ENCODE results near the gene LZTFL1.

The LZTFL1 gene

DNA sequence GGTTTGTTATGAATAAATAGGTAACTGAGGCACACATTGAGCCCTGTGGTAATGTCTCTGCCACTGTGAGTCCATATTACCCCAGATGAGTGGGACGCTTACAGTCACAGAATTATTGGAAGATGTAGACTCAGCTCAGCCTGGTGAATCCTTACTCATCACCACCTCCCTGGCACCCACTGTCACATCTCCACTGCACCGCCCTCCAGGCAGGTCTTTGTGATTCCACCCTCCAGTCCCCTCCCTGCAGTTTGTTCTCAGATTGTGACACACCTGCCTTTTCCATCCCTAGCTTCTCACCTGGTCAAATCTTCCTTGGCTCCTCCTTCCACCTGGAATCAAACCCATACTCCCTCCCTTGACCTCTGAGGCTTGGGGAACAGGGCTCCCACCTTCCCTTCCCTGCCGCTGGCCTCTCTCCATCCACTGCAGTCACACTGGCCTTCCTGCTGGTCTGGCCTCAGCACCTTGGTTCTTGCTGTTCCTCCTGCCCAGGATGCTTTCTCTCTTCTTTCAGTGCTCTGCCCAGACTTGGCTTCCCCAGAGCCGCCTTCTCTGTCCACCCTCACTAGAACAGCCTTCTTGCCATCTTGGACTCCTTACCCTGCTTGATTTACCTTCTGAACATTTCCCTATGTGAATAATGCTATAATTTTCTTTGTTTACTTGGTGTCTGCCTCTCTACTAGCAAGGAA is 55.0 kb downstream of the LZTFL1 start:
- DNase-seq: peak in 3 of 56 donors; percentile 15 to 27 (median 18)

DNA sequence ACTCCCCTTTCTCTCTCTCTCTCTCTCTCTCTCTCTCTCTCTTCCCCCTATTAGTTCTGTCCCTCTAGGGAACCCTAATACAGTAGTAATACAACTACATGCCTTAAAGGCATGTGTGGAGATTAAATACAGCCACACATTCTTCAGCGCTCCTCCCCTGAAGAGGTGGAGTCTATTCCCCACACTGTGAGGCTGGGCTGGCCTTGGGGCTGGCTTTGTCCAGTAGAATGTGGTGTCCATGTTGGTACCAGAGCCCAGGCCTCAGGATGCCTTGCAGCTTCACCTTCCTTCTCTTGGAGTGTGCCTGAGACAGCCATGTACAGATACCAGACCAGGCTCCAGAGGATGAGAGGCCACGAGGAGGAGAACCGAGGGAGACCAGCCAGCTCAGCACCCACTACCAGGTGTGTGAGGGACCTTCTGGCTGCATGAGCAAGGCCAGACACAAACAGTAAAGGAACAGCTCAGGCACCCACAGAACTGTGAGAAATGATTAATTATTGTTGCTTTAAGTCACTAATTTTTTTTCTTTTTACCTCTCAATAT is 56.2 kb downstream of the LZTFL1 start:
- no peak for DNase-seq

DNA sequence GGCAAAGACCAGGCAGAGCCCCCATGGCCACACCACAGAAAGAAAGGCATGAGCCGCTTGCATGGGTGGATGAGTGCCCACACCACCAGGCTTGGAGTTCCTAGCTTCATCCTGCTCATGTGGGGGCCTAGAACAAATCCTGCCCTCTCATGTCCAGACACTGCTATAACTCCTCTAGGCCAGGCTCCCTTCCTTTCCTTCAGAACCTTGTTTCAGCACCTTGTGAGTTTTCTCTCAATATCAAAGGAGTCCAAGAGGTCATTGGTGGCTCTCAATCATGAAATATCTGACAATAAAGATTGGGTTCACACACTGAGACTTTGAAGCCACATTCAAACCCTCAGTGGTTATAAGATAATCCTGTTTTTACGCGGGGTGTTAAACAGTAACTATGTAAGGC is 58.3 kb downstream of the LZTFL1 start:
- no peak for DNase-seq

DNA sequence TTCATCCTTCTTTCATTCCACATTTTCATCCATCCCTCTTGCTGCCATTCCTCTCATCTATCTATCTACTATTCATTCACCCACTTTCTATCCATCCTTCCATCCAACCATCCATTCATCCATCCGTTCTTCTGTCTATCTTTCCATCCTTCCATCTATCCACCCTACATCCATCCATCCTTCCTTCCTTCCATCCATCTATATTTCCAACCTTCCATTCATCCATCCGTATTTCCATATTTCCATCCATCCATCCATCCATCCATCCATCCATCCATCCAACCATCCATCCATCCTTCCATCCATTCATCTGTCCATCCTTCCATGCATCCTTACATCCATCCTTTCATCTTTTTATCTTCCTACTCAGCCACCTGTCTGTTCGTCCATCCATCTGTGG is 59.5 kb downstream of the LZTFL1 start:
- no peak for DNase-seq

DNA sequence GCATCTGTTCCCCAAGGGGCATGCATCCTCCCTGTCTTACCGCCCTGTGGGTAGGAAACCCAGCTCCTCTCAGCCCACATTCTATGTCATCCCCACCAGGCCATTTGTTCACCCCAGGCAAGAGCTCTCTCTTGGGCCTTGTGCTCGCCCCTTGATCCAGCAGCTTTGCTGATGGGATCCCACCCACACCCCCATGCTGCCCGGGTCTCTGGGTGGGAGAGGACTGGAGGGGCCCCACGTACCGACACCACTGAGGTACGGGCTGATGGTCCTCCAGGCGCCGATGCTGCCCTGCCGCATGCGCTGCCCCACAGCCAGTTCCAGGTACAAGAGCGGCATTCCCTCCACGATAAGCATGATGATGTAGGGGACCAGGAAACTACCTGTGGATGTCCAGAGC is 60.1 kb downstream of the LZTFL1 start:
- DNase-seq: no peak

DNA sequence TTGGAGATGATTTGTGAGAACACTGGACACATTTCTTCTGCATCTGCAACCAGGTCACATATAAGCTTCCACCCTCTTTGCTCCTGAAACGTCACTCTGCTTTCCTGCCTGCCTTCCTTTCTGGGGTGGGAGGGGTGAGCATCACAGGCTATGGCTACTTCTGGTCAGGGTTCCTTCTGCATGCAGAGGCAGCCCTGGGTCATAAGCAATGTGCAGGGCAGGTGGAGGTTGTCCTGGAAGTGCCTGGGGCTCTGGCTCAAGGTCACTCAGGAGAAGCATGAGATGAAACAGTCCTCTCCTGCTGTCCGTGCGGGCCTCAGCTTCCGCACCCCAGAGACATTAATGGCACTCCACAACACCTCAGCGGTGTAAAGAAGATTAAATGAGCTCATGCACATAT is 60.6 kb downstream of the LZTFL1 start:
- DNase-seq: no peak

DNA sequence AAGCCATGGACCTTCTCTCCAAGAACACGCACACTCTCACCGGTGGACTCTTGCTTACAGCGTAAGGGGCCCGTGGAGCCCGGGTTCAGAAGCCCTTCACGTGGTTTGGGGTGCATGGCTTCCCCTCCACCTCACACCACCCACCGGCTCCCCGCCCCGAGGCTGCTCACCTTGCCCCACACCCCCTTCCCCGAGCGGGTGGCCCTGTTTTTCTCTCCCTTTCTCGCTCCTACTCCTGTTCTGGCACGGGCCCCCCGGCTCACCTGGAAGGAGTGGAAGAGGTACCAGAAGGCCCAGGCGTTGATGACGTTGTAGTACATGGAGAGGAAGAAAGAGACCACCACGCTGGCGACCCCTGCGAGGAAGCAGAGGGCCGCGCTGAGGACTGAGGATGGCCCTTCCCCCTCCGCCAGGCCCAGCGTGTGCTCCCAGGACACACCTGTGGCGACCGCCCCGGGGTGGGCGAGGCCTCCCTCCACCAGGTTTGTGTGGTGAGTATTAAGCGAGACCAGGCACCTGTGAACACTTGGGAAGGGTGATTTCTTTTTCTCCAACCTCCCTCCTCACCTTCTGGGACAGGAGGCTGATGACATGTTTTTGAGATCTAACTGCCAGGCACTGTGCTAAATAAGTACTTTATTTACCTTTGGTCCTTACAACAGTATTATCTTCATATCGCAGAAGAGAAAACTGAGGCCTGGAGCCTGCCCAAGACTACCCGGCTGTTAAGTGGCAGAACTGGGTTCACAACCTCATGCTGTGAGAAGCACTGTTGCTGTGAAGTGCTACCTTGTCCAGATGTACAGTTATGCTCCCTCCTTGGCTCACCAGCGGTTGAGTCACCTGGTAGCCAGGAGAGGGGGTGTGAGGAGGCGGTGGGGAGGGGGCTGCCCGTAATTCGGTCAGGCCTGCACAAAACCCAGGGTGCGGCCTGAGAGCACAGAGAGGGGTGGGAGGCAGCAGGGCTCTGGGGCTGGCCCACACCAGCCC is 61.9 kb downstream of the LZTFL1 start:
- DNase-seq: no peak

DNA sequence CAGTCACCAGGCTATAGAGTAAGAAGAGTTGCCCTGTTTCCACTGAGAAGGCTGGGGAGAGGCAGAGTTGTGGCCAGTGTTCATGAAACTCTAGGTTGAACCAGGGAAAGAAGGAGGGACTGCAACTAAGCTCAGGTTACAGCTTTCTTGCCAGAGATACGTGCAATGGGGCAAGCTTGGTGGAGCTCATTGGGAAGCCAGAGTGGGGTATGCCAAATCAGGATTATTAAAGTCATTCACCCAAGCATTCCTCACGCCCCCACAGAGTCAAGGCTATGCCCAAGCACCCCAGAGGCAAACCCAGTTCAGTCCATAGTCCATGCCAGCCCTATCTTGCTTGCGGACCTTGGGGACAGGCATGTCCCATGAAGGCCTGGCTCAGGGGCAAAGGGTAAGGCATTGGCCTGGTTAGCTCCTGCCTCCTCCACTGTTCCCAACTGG is 63.1 kb downstream of the LZTFL1 start:
- DNase-seq: no peak

DNA sequence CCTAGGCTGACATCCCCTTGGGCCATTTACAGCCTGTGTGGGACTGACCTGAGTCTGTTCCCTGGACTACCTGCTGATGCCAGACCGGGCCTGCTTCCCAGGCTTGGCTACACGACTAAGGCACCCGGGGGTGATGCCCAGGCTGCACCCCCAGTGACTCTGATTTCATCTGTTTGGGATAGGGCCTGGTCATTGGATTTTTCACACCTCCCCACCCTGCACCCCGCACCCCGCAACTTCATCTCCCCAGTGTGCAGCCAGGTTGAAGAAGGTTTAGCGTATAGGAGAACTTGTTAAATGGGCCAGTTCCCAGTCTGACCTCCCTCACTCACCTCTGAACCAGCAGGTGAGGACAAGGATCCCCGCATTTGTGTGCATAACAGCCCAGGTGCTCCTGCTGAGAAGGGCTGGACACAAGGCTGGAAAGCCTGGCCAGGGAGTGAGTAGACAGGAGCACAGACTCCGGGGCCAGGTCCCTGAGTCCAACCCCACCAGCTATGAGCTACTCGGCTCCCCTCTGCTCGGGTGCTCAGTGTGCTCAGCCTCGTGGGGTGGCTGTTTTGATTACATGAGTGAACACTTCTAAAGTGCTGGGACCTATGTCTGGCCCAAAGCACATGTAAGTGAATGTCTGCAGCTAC is 64.1 kb downstream of the LZTFL1 start:
- no peak for DNase-seq

DNA sequence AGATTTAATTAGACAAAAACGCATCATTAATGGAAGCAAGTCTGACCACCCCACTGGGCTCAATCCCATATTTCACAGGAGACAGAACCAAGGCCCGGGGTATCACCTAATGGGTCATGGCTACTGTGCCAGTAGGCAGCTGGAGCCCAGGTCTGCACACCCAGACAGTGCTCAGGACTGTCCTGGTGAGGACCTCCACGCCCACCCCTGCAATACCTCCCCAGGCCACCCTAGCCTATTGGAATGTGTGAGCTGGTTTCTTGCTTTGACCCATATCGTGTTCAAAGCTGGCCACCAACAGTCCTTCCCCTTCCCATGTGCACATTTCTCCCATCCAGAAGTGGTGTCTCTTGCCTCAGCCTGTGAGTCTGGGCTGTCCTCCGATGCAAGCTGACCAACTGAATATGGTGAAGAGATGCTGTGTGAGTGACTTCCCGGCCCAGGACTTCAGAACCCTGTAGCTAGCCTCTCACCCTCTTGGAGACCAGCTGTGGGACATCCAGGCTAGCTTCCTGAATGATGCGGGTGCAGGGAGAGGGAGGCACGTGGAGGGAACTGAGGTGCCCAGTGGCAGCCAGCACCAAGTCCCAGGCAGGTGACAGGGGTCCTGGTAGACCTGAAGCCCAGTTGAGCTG is 64.7 kb downstream of the LZTFL1 start:
- DNase-seq: no peak

DNA sequence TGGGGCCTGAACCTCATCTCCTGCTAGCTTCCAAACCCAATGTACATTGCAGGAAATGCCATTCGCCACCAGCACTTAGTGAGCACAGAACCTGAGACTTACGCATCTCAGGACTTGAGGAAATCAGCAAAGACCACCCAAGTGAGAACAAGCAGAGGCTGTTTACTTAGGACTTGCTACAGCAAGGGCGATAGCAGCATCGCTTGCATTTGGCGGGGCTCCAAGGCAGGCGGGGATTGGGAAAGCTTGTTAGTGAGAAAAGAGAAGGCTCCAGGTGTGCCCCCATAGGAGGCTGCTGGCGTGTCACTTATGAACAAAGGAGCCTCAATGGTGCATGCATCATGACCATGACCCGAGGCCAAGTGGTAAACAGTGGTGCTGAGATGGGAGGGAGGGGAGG is 65.3 kb downstream of the LZTFL1 start:
- DNase-seq: no peak

DNA sequence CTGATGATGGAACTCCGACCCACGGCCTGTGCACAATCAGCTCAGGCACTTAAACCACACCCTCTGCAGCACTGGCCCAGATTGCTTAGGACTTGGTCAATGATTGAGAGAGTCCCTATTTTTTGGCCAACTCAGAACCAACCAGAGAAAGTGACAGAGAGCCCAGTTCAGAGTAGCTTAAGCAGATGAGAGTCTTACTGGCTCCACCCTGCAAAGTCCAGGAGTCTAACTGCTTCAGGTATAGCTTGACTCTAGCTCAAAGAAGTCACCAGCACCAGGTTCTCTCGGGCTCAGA is 65.7 kb downstream of the LZTFL1 start:
- DNase-seq: no peak

DNA sequence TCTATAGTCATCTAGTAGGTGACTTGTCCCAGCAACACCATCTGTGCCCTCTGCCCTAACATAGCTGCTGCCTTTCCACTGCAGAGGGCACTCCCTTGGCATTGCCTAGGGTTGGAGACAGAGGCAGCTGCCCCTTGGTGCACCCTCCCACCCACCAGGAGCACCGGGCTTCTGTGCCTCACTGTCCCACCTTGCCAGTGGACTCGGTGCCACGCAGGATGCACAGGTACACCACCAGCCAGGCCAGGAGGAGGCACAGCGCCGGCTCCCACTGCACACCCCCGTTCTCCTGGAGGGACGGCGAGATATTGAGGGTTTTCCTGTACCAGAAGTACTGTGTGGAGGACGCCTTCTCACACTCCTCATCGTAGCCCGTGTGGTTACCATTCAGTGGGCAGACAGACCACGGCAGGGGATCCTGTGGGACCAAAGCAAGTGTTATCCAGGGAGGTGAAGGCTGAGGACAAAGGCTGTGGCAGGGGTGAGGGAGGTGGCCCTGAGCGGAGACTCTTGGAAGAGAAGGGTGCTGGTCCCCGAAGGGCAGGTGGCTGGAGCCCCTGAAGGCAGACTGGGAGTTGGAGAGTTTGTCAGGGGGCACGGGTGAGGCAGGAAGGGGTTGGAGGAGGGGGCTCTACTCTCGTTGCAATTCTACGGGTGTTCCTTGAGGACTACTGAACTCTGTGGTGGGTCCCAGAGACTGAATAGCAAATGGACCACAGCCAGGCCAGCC is 66.2 kb downstream of the LZTFL1 start:
- no peak for DNase-seq

DNA sequence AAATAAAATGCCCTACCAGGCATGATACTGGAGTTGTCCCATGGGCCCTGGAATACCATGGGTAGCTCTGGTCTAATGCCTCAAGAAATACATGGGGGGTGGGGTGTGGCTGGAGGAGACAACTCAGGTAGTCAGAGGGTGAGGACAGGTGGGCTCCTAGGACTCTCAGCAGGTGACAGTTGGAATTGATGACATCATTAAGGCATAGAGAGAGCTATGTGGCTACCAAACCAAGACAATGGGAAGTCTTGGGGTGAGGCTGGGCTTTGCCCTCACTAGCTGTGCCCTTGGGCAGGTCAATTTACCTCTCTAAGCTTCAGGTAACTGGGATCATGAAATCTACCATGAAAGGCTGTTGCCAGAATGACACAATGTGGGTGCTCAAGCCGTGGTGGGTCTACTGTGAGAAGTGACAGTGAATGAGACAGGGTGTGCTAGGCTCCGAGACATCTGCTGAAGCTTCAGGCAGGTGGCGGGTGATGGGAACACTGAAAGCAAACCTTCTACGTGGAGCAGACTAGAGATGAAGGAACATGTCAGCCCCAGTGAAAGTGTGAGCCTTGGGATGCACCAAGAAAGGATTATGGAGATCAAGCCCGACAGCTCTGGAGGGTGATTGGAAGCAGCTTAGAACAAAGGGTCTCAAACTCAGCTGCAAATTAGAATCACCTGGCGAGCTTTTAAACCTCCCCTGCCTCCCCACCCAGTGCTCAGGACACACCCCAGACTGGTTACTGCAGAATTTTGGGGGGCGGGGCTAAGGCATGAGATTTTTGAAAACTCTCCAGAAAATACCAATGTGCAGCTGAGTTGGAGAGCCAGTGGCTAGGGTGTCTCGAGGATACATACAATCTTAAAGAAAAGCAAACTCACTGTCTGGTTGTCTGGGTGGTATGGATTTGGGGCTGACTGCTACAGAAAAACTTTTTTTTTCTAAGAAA is 67.1 kb downstream of the LZTFL1 start:
- DNase-seq: no peak

DNA sequence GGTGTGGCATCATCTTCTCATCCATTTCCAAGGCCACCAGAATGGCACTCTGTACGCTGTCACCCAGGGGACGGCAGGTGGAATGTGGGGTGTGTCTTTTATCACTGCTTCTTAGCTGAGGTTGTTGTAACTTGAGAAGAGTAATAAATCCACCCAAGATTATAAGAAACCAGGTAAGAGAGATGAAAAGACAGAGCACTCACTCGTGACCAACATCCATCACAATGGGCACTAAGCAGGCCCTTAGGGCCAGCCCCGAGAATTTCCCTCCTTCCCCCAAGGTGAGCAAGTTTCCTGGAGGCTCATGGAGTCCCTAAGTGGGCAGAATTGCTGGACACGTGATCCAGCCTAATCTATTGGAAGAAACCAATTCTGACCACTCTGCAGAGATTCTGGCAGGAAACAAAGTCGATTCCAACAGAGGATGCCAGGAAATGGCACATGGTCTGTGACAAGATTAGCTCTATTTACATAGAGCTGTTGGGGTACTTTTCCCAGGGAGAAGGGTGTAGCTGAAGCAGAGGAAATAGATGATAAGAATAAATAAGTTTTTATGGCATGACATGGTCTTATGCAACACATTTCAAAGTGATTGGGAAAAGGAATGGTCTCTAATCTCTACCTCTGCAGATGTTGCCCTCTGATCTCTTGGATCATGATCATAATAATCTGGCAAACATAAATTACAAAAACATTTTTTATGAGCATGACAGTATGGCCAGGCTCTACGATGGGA is 68.0 kb downstream of the LZTFL1 start:
- no peak for DNase-seq

All from nucleus accumbens (tissue), 56 donors.